Cerebellar nuclear complex (tissue), 1 donor: ENCODE data around the gene TNFAIP8.

Experiments
- DNase-seq, 2 experiments: peaks; one replicate each; lab custom pipeline; 2025; lab: John Stamatoyannopoulos, UW

The TNFAIP8 gene

DNA sequence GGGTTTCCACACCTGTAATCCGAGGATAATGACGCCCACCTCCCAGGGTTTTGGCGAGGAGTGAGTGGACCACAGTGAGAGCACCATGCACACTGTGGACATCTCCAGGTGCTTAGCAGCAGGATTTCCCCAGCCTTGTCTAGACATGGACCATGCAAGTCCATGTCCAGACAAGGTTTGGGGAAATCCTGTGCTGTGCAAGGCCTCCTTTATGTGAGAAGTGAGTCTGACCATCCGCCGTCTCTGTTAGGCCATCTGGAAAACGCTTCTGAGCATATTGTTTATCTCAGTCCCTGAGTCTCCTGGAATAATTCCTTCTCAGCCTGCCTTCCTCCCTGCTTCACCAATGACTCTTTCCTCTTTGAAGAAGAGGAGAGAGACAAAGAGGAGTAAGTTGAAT, 26.2 kb upstream of the TNFAIP8 start:
- DNase-seq: no peak

DNA sequence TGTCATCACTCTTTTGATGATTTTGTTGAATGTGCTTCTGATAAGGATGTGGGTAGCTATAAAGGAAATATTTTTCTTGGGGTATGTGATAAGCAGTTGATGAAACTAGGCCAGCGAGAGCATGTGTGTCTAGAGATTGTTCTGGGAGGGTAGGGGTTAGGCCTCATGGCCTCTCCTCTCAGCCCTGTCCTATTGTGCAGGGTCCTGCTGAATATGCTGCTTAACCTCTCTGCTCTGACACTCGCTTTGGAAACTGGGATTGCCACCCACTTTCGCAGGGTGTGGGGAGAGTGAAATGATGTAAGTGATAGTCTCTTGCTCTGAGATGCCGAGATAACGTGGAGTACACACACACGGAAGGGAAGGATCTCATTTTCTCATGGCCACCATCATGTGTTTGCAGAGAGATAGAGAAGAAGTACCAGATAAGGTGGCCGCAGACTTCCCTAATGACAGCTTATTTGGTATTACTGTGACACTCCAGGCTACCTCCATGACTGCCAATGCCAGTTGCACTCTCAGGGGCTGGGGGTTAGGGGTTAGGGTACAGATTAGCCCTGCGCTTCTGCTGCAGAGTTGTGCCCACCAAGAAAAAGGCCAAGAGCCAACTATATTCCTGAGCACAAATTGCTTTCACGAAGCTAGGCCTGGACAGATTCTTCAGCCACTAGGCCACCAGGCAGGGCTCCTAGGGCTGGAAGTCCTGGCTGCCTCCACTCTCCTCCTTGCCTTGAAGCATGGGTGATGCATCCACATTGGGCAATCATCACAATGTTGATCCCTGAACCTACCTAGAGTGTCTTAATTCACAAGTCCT, 25.2 kb upstream of the TNFAIP8 start:
- no peak for DNase-seq

DNA sequence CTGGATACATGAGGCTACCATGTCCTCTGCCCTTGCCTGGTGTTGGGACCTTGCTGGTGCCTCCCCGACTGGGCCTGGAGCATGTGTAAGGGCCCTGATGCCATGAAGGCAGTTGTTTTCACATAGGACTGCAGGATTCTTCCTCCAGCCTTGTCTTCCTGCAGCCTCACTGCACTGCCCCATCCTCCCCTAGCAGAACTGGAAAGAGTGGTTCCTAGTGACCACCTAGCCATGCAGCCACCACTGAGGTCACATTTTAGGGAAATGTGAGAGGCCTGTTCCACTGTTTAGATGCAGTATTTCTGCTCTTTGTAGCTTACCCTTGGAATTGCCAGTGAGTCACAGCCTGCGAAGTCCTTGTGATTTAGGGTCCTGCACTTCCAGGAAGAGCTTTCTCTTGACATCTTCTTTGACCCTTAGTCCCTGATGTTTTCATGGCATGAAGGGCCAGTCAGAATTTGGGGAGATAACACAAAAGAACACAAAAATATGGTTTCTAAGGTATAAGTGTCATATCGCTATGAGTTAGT, 24.2 kb upstream of the TNFAIP8 start:
- no peak for DNase-seq

DNA sequence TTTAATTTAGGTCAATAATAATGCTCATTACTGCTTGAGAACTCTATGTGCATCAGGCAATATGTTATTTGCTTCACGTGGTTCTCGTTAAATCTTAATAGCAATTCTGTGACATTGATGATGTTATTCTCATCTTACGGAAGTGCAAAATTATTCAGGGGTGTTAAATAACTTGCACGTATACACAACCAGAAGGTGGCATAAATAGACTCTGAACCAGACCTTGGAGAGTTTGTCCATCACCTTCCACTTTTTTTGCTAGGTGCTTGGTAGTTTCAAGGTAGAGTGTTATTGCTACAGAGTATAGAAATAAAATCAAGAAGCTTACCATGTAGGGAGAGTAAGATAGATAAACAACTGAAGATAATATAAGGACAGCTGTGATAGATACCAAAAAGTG, 23.6 kb upstream of the TNFAIP8 start:
- DNase-seq: no peak

DNA sequence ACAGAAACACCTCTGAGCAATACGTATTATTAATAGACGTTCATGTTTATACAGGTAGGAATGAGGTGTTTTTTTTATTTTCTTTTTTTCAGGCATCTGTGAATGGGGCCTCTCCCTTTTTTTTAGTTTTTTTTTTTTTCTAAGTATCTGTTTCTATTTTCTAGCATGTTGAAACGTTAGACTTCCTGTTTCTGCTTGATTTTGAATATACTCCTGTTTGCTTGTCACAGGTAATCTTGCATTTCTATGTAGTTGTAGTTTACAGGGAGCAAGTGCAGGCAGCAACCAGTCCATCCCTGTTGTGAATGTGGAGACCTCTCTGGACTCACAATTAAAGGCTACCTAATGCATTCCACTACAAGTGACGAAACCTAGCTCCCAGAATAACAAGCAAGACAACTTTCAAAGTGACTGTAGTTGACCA, 22.8 kb upstream of the TNFAIP8 start:
- no peak for DNase-seq

DNA sequence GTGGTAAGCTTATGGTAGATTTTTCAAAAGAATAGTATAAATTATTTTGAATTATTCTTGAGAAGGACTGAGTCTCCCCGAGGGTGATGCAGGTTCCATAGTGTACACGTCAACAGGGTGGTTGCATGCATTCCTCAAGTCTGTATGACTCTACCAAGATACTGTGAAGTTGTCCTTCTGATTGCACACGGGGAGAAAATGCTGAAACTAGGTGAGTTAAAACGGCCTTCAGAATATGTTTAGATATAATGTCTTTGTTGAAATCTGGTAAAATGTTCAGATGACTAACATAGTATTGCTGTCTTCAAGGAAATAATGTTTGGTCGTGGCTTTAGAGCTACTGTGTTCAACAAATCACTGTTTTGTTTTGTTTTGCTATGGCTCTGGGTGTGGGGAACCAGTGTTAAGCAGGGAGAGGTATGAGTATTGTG, 22.4 kb upstream of the TNFAIP8 start:
- no peak for DNase-seq

DNA sequence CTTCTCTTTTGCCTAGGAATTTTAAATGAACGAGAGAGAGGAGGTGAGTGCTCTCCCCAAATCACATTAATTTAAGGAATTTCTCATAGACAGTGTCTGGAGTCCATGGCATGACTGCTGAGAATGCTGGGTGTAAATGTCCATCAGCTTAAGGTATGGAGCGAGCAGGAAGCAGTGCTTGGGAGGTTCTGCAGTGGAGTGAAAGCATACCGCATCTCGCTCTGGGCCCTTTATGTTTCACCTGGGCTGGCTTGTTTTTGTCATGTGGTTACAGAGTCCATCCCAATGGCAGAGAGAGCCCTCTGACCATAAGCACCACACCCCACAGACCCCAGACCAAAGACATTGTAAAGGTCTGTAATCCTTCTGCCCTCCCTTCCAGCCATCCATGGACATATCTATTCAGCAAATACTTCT, 20.6 kb upstream of the TNFAIP8 start:
- DNase-seq: no peak

DNA sequence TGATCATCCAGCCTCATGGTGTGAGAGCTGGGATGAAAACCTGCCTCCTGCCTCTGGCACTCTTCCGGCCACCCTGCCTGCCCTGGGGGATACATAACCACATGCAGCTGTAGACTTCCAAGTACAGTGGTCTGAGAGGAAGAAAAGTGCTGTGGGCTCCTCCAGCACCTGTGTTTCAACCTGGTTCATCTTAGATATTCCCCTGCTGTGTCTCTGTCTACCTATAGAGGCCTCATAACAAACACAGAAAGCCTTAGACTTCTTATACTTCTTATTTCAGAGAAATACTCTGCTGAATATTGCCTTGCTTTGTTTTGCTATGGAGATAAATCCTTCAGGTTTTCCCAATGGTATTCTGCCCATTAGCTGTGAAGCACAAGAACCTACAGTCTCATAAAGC, 19.6 kb upstream of the TNFAIP8 start:
- no peak for DNase-seq

DNA sequence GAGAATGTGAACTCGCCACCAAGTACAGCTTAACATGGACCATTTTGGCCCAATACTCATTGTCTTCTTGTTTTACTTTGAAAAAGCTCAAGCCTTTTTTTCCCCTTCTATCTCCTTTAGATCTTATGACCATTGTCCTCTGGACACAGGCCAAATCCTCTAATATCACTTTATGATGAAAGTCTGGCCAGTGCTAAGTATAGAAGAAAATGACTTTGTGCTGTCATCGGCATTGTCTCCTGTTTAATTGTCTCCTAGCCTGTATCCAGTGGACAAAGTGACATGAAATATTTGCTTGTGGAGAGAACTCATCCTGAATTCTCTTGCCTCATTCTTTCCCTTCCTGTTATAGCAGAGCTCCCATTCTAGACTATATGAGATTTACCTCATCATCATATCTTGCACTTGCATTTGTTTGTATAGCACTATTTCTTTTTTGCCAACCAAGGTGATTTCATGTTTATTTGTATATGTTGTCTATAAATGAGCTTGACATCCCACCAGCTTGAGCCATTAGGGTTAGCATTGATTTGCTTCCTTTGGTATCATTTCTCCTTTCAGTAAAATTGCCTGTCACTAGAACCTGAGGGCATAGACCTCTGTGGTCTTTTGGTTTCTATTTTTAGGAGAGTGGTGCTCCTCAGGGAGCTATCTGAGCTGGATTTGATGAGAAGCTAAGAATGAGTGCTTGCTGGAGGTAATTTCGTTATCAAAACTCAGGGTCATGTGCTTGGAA, 18.8 kb upstream of the TNFAIP8 start:
- no peak for DNase-seq

DNA sequence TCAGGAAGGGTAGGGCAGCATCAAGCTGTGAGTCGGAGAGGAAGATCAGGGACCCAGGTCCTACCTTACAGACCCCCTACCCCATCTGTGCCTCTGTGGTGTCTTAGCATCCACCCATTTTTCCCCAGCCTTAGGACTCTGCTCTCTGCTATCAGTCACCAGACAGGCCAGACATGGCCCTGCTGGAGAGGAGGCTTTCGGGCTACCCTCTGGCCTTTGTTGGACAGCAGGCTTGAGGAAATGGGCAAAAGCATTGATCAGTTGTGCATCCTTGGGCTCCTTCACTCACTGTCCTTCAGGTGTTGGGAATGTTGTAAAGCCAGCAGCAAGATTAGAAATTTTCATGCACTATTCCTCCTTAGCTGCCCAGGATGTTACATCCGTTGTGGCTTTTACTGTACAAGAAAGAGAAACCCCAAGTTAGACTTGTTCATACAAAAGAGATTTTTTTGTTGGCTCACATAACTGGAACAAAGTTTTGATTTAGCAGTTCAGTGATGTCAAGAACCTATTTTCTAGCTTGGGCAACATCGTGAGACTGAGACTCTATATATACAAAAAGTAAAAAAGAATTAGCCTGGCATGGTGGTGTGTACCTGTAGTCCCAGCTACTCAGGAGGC, 17.4 kb upstream of the TNFAIP8 start:
- no peak for DNase-seq

DNA sequence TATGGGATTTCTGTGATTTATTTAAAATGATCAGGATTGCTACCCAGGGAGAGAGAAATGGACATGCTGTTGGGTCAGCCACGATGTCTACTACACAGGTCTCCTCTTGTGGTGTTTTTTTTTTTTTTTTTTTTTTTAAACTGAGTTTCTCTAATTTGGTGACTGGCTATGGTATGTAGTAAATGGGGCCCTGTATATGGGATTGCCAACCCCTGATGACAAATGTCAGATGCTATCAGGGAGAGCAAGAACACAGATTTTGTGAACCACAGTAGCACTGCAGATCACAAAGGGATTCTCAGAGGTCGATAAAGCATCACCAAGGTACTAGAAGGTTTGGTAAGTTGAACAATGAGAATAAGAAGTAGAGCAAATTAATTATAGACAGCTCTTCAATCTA, 16.5 kb upstream of the TNFAIP8 start:
- no peak for DNase-seq

DNA sequence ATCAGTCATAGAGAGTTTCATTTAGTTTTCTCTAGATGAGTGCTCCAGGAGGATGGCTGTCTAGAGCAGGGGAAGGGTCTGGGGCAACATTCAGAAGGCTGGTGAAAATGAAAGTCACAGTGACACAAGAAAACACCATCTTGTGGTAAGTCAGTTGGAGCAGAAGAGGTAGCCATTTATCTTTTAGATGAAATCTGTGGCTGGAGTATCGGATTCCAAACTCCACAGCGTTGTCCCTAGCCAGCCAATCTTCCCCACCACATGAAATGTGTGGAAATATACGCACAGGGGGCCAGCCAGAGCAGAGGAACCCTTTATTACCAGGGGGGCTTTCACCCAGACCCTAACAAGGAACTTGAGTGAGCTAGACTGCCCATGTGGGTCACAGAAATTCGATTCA, 15.9 kb upstream of the TNFAIP8 start:
- no peak for DNase-seq

DNA sequence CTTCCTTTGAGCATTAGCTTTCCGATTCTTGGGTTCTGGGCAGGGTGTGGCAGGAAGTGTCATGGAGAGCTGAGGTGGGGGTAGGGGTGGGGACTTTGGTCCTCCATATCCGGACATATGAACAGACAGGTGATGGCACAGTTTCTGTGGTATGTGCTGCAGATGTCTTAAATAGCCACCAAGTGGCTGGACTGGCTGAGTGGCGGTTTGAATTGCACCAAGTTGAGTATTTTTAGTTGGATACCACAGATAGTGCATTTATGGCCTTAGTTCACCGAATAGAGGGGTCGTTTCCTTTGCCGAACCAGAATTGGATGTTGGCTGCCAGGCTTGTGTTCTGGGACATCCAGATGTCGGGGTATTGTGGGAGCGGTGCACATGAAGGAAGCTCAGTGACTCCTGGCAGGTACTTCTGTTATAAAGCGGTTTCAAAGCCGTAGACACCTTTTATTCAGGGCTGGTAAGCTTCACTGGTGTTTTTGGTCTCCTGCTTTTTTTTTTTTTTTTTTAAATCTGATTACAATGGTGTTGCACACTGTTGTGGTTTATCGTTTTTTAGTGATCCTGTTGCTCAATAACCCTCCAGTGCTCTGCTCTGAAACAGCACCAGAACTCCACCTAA, 15.1 kb upstream of the TNFAIP8 start:
- no peak for DNase-seq

DNA sequence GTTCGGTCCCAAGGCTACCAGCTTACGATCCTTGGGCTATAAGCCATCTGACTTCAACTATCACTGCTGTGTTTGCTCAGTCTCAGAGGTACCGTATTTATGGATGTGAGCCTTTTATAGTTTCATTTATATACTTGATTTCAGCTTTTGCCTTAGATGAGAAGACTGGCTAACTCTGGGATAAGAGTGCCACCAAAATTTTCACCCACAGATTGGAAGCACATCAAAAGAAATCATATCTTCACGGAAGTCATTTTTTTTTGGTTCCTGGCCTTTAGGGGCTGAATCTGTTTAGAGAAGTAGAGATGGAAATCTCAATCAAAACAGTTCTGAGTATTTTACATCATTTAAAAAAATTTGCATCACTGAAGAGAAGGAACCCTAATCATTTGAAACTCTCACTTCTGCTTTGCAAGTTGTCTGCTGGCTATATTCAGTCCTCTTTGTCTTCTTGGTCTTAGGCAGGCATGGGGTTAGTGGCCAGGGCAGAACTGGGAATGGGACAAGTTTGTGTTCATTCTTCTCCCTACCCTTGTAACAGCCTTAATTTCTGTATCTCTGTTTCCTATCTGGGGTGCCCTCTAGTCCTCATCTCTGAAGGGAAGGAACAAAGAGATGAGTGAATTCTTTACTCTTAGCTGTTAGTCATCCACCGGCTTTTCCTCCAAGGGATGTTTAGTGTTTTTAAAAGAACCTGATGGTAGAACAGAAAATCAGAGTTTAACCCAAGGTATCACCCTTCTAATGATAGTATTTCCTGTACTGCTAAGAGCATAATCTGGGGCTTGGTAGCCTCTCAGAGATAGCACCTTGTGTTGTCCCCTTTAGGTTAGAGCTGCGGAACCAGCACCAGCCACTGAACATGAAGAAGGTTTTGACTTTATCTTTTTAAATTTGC, 14.1 kb upstream of the TNFAIP8 start:
- DNase-seq: no peak

DNA sequence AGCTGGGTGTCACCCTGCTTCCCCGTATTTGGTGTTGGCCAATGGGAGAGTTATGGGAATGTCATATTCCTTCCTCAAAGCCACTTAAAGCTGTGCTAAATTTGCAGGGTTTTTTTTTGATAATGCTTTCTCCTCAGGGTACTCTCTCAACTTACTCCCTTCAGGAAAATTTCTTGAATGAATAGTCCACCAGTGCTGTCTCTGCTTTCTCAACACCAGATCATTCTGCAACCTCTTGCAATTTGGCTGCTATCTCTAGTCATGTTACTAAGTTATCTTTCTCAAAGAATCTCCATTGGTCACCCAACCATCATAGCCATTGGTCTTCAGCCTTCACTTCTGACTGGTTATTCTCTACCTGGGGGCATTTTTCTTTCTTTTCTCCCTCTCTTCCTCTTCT, 13.4 kb upstream of the TNFAIP8 start:
- DNase-seq: no peak

DNA sequence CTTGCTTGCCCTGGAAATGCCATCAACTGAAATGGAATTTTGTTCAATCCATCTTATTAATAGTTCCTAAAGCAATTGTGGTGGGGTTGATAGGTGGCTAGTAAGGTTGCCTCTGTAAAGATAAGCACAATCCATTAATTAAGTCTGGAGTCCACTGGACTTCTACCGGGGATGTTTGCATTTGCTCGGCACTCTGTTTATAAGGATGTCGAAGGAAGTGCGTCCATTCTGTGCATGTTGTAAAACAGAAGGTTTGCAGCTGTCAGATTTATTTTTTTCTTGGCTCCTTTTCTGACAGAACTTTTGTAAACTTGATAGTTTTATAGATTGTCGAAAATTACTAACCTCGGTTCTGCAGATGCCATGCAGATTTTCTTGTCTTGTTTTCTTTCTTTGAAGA, 12.8 kb upstream of the TNFAIP8 start:
- no peak for DNase-seq

DNA sequence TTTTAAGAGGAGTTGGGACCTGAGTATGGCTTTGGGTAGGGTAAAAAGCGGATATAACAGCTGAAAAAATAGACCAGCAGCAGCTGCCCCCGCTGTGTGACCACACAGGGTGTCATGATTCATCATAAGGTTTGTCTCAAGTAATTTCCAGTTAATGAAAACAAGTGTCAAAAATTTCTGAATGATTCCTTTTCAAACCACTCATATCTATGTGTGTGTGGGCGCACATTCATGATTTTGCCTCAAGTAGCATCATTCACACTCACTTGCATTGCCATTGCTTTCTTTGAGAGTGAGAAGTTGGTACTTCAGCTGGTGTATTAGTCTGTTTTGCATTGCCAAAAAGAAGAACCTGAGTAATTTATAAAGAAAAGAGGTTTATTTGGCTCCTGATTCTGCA, 12.1 kb upstream of the TNFAIP8 start:
- DNase-seq: no peak

DNA sequence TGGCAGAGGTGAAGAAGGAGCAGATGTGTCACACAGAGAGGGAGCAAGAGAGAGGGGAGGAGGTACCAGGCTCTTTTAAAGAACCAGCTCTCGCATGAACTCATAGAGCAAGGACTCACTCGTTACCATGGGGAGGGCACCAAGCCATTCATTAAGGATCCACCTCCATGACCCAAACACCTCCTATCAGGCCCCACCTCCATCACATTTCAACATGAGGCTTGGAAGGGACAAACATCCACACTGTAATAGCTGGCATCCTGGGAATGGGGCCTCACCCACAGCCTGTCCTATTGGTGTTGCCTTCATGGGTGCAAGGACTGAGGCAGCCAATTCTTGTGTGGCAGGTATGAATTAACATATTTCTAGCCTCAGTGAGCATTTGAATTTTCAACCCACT, 11.6 kb upstream of the TNFAIP8 start:
- no peak for DNase-seq

DNA sequence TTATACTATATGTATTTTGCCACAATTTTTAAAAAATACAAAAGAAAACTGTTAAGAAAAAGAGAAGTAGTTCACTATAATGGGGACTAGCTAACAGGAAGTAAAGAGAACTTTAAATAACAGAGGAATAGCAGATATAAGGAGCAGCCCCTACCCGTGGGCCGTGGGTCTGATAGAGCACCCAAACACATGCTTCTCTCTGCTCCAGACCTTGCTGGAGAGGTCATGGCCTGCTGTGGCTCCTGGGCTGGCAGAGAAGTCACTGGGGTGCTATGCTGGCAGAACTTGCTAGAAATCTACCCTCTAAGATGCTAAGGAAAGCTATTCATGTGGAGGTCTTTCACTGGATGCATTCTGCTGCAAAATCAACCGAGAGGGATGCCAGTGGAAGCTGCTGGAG, 10.0 kb upstream of the TNFAIP8 start:
- DNase-seq: no peak

DNA sequence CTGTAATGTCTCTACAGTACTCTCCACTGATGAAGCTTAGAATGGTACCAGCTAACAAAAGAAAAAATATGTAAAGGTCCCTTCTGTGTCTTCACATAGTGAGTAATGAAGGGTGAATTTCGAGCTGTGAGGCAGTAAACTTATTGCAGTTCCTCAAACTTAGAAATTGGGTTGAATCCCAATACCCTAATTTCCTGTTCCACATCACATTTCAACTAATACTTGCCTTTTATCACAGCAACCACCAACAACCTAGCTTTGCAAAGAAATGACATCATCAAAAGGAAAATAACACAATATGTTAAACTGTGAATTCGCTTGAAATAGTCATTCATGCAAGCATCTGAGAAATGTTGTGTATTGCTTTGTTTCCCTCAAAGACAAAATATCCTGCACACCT, 9.4 kb upstream of the TNFAIP8 start:
- DNase-seq: no peak

DNA sequence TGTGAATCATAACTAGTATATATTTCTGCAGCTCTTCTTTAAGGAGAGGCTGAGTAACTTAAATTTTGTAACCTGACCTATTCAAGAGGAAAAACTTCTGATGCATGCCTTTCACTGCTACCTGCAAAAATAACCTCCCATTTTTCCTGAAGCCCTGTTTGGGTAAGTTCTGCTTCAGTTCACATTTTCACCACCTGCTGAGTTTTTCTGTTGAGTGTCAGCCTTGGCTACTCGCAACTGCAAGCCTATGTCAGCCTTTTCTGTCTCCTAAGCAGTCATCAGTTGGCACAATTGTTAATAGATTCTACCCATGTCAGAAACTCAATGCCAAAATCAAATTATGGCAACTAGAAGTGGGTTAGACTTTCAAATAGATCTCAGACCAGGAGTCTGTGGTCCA, 8.2 kb upstream of the TNFAIP8 start:
- DNase-seq: no peak
